ENCODE measurements around the gene SULT1C2. TPM values are rescaled to one million over a fixed set of nuclear protein-coding genes. Genes with fewer than 3 reads are reported as not detected.

Gene SULT1C2
- total RNA-seq, 1 donor from 2014 or later = 4.2 TPM

DNA sequence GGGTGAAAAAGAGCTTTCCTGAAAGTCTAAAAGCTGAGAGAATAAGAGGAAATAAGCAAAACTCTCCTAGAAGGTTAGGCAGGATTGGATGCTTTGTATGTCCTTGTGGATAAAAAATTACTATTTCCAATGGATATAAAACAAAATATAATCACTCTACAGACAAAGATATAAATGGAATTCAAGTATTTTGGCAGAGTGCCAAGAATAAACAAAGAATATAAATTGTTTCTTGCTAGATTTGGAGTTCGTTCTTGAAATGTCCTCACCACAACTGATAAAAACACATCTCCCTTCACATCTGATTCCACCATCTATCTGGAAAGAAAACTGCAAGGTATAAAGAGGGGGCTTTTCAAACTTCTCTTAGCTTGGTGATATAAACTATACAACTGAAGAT is 35.6 kb upstream of the SULT1C2 start:
- TF ChIP-seq, protein P1, sequence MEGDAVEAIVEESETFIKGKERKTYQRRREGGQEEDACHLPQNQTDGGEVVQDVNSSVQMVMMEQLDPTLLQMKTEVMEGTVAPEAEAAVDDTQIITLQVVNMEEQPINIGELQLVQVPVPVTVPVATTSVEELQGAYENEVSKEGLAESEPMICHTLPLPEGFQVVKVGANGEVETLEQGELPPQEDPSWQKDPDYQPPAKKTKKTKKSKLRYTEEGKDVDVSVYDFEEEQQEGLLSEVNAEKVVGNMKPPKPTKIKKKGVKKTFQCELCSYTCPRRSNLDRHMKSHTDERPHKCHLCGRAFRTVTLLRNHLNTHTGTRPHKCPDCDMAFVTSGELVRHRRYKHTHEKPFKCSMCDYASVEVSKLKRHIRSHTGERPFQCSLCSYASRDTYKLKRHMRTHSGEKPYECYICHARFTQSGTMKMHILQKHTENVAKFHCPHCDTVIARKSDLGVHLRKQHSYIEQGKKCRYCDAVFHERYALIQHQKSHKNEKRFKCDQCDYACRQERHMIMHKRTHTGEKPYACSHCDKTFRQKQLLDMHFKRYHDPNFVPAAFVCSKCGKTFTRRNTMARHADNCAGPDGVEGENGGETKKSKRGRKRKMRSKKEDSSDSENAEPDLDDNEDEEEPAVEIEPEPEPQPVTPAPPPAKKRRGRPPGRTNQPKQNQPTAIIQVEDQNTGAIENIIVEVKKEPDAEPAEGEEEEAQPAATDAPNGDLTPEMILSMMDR (conservative IDR thresholded peaks at IDR 0.05) = no peak
- DNase-seq (ENCODE audit: extremely low spot score, unreplicated experiment) = no peak
- H3K4me1 Mint-ChIP-seq (ENCODE audit: unreplicated experiment) = no peaks in the 10 kb centered on the region
- H3K27me3 Mint-ChIP-seq = peaks cover 6% of the 10 kb centered on the region
- H3K4me3 Mint-ChIP-seq = no peak overlapping the region
- H3K36me3 Mint-ChIP-seq = no peaks in the 10 kb centered on the region
- H3K27ac Mint-ChIP-seq = no peak overlapping the region
- no peaks in the 10 kb centered on the region for H3K9me3 Mint-ChIP-seq

DNA sequence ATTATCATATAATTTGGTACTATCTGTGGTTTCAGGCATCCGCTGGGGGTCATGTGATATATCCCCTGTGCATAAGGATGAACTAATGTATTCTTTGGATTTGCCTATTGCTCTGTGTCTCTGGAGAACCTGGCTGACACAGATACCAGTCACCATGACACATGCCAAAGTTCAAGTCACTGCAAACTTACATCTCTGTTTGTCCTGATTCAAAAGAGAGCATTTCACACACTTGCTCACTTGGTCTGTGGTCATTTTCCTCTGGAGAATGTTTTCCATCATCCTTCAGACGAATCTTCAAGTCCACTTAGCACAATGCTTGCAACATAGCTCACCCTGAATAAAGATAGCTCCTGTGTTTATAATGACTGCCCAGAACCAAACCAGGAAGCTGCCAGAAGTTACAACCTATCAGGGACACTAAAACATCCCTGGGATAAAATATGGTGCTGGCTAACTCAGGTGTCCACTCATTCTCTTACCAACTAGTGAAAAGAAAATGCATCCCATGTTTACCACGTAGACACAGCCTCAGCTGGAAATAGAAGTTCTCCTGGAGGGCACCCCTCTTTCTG is 30.9 kb upstream of the SULT1C2 start:
- no peak for DNase-seq (ENCODE audit: extremely low spot score, unreplicated experiment)
- Mint-ChIP-seq H3K9me3 (no peaks in the 10 kb centered on the region), H3K4me1 (ENCODE audit: unreplicated experiment) (no peaks in the 10 kb centered on the region), H3K27ac (no peak overlapping the region), H3K27me3 (peaks cover 6% of the 10 kb centered on the region), H3K36me3 (no peaks in the 10 kb centered on the region), H3K4me3 (no peak overlapping the region)
- TF ChIP-seq, protein P1 (conservative IDR thresholded peaks at IDR 0.05) = no peak

DNA sequence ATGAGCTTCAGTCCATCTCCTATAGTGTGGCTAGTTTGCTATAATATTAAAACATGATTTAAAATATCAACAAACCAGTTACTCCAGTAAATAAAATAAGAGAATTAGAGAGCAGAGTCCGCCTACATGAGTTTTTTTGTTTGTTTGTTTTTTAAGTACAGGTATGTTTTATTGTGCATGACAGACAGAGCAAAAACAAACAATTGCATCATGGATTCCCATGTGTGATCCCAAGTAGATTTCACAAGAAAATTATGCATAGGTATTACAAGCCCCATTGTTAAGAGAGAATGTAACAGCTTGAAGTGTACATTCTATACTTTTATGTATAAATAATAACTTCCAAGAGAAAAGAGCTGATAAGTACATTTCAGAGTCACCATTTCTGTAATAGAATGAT is 27.9 kb upstream of the SULT1C2 start:
- H3K36me3 Mint-ChIP-seq = no peaks in the 10 kb centered on the region
- TF ChIP-seq, protein P1 (conservative IDR thresholded peaks at IDR 0.05) = no peak
- no peaks in the 10 kb centered on the region for H3K9me3 Mint-ChIP-seq
- H3K27me3 Mint-ChIP-seq = no peaks in the 10 kb centered on the region
- no peak for DNase-seq (ENCODE audit: extremely low spot score, unreplicated experiment)
- H3K27ac Mint-ChIP-seq = no peak overlapping the region
- no peak overlapping the region for H3K4me3 Mint-ChIP-seq
- no peaks in the 10 kb centered on the region for H3K4me1 Mint-ChIP-seq (ENCODE audit: unreplicated experiment)

DNA sequence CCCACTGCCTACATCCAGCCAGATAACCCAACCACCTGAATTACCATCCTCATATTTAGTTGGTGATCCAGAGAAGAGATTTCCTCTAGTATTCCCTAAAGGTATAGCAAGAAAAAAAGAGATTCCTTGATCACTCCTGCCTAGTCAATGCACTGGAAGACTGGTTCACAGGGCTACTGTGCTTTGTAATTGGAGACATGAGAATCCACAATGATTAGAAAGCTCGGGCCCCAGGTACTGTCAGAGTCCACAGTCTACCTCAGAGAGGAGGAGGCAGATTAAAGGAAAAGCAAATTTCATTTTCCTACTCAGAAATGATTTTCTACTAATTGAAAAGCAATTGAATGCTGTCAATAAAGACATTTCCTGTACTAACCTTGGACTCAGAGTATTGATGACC is 26.7 kb upstream of the SULT1C2 start:
- Mint-ChIP-seq H3K27ac (no peak overlapping the region), H3K4me3 (no peak overlapping the region), H3K9me3 (no peaks in the 10 kb centered on the region), H3K36me3 (no peaks in the 10 kb centered on the region), H3K27me3 (no peaks in the 10 kb centered on the region), H3K4me1 (ENCODE audit: unreplicated experiment) (peaks cover 7% of the 10 kb centered on the region)
- TF ChIP-seq, protein P1 (conservative IDR thresholded peaks at IDR 0.05) = no peak
- DNase-seq (ENCODE audit: extremely low spot score, unreplicated experiment) = no peak

DNA sequence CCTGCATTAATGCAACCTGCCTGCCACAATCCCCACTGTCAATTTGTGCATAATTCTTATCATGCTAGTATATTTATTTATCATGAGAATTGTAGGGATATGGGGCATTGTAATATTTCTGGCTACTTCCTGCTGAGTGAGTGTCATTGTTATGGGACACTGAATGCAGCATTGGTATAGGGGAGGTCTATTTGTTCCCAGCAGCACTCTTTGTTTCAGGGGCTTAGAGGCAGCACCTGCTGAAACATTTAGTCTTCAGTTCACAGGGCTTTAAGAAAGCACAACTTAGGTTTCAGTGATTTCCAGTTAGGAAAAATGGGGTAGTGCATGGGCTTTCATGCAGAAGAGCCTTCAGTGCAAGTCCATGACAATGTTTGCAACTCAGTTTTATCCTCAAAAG is 25.3 kb upstream of the SULT1C2 start:
- no peaks in the 10 kb centered on the region for H3K9me3 Mint-ChIP-seq
- TF ChIP-seq, protein P1 (conservative IDR thresholded peaks at IDR 0.05) = no peak
- H3K4me1 Mint-ChIP-seq (ENCODE audit: unreplicated experiment) = peaks cover 7% of the 10 kb centered on the region
- H3K27me3 Mint-ChIP-seq = no peaks in the 10 kb centered on the region
- no peak overlapping the region for H3K4me3 Mint-ChIP-seq
- H3K27ac Mint-ChIP-seq = no peak overlapping the region
- no peaks in the 10 kb centered on the region for H3K36me3 Mint-ChIP-seq
- DNase-seq (ENCODE audit: extremely low spot score, unreplicated experiment) = no peak

DNA sequence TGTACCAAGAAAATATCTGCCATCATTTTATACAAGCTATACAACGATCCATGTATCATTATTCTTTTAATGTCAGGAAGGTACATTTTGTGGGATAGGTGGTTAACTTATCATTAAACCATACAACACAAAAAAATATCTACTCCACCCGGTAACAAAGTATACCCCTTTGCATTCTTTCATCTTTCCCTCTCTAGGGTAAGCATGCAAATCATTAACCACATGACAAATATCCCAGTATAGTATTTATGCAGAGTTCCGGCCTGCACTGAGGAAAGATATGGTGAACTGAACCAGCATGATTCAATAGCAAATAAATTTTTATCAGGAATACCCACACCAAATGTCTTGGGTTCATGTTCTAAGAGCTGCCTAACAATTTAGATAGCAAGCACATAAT is 22.5 kb upstream of the SULT1C2 start:
- TF ChIP-seq, protein P1 (conservative IDR thresholded peaks at IDR 0.05) = no peak
- no peaks in the 10 kb centered on the region for H3K9me3 Mint-ChIP-seq
- H3K27ac Mint-ChIP-seq = no peak overlapping the region
- H3K27me3 Mint-ChIP-seq = no peaks in the 10 kb centered on the region
- H3K36me3 Mint-ChIP-seq = no peaks in the 10 kb centered on the region
- DNase-seq (ENCODE audit: extremely low spot score, unreplicated experiment) = no peak
- H3K4me3 Mint-ChIP-seq = no peak overlapping the region
- H3K4me1 Mint-ChIP-seq (ENCODE audit: unreplicated experiment) = peaks cover 7% of the 10 kb centered on the region
